Testis (tissue), 3 donors: ENCODE data around the gene C2CD4C. TPM values are rescaled to one million over a fixed set of nuclear protein-coding genes. Genes with fewer than 3 reads are reported as not detected.
"Not testable (repeated sequence)": the region's sequence is repeated elsewhere in the genome, so short reads cannot be mapped to it uniquely, and the experiment has no call there.

Source experiments
- DNase-seq: peaks from one replicate; pipeline ENCODE4 v3.0.0-alpha.2; 2019
- H3K27ac ChIP-seq, 2 donors: fragments of 200-600 bp; sonication (generic); one replicate each; pipeline ENCODE4 v1.5.1; 2019
- H3K27me3 ChIP-seq: fragments of 200-600 bp; sonication (generic); one replicate; pipeline ENCODE4 v1.5.1; 2019
- H3K36me3 ChIP-seq: fragments of 200-600 bp; sonication (generic); one replicate; pipeline ENCODE4 v1.5.1; 2017; ENCODE audit warnings: low read depth; ENCODE audit errors: missing control alignments
- H3K4me1 ChIP-seq: fragments of 200-600 bp; sonication (generic); one replicate; pipeline ENCODE4 v1.5.1; 2019
- H3K4me3 ChIP-seq, 2 donors: fragments of 200-600 bp; sonication (generic); one replicate each; pipeline ENCODE4 v1.5.1; 2017 to 2019
- H3K9me3 ChIP-seq: fragments of 200-600 bp; sonication (generic); one replicate; pipeline ENCODE4 v1.5.1; 2017
- CTCF ChIP-seq, 3 experiments: fragments of 450-650 bp in 2 of 3; fragments of 200-600 bp in 1 of 3; sonication (generic) in 1 of 3; IDR thresholded peaks; one replicate each; pipeline ENCODE4 v1.5.1; 2016 to 2019; ENCODE audit warnings: antibody characterized with exemption in 3 of 3, mild to moderate bottlenecking in 2 of 3, moderate library complexity in 1 of 3
- POLR2A ChIP-seq: fragments of 450-650 bp; IDR thresholded peaks from one replicate; pipeline ENCODE4 v1.6.1; 2017; ENCODE audit warnings: antibody characterized with exemption, mild to moderate bottlenecking, moderate library complexity
- WGBS, 2 donors: methylation state at CpG; one replicate each; pipeline ENCODE4 v1.1.5; 2018; 5-methylcytosine and 5-hydroxymethylcytosine counted together
- intact Hi-C: fragments of 100-400 bp; cut with DNase I; formaldehyde crosslinking; loops from one replicate; pipeline ENCODE4 v1.15.1; 2023; ENCODE audit warnings: low total_unique reads
- polyA plus RNA-seq: library from polyadenylated mRNA; stranded (reverse); fragments of 350-450 nt; fragmentation: Illumina TruSeq; extraction: RNeasy Lipid Tissue Mini Kit (QIAGEN cat#74804); gene quantifications from one replicate; pipeline ENCODE4 v1.2.3, GENCODE V29; 2014; ENCODE audit warnings: low read depth, low replicate concordance; ENCODE audit not compliant: insufficient read depth
- total RNA-seq, 2 donors: library from RNA; depleted of rRNA; stranded (reverse); fragments of >200 nt; gene quantifications; one replicate each; pipeline ENCODE4 v1.2.3, GENCODE V29; 2016

Gene C2CD4C
- total and polyA plus RNA-seq, 3 donors from 2014 or later: 0.88 to 5.4 (median 5.3) TPM

GRCh38 chr19:413756-414420, 4.9 kb upstream of the C2CD4C start:
- DNase-seq: no peak
- no peaks in the 10 kb centered on the region for H3K27me3 ChIP-seq
- no peak overlapping the region for H3K27ac ChIP-seq
- 80% methylated on average over 14 to 15 of the region's 15 CpGs for WGBS, 2 donors
- peaks cover 2% of the 10 kb centered on the region for H3K4me1 ChIP-seq
- no peaks in the 10 kb centered on the region for H3K9me3 ChIP-seq
- intact Hi-C loops: no loop called here
- H3K4me3 ChIP-seq: no peak overlapping the region
- TF ChIP-seq CTCF (IDR thresholded peaks at IDR 0.05) (no peak), POLR2A (no peak)
- H3K36me3 ChIP-seq: no peaks in the 10 kb centered on the region

- TF ChIP-seq POLR2A (no peak), CTCF (IDR thresholded peaks at IDR 0.05) (no peak)
- H3K27me3 ChIP-seq: no peaks in the 10 kb centered on the region
- 48 to 56% methylated on average over 14 to 36 of the region's 36 CpGs for WGBS, 2 donors
- intact Hi-C loops: no loop called here
- H3K36me3 ChIP-seq: no peaks in the 10 kb centered on the region
- H3K9me3 ChIP-seq: no peaks in the 10 kb centered on the region
- no peak for DNase-seq
- H3K4me3 ChIP-seq: no peak overlapping the region
- no peak overlapping the region for H3K27ac ChIP-seq
- peaks cover 8% of the 10 kb centered on the region for H3K4me1 ChIP-seq
Observed at GRCh38 chr19:412356-413355, 3.7 kb upstream of the C2CD4C start.

GRCh38 chr19:411723-412355, 2.9 kb upstream of the C2CD4C start:
- DNase-seq: no peak
- no peak overlapping the region for H3K27ac ChIP-seq
- no peak overlapping the region for H3K4me3 ChIP-seq
- WGBS, 2 donors: 48 to 58% methylated on average over 7 to 13 of the region's 13 CpGs
- H3K4me1 ChIP-seq: peaks cover 8% of the 10 kb centered on the region
- no peaks in the 10 kb centered on the region for H3K27me3 ChIP-seq
- H3K36me3 ChIP-seq: no peaks in the 10 kb centered on the region
- no peaks in the 10 kb centered on the region for H3K9me3 ChIP-seq
- no peak for TF ChIP-seq CTCF (IDR thresholded peaks at IDR 0.05)
- no peak for TF ChIP-seq POLR2A
- intact Hi-C loops: no loop called here

- H3K4me3 ChIP-seq, H3K36me3 ChIP-seq, H3K27ac ChIP-seq, intact Hi-C loops, H3K9me3 ChIP-seq, H3K4me1 ChIP-seq, DNase-seq, H3K27me3 ChIP-seq: not testable (repeated sequence)
- 79 to 97% methylated on average over 8 to 13 of the region's 22 CpGs for WGBS, 2 donors
Observed at GRCh38 chr19:411121-411722, 2.3 kb upstream of the C2CD4C start.
